GM10266 (cell line): ENCODE results near the gene ZSWIM8.

Experiments
- DNase-seq: peaks from one replicate; pipeline ENCODE4 v3.0.0; 2012; ENCODE audit errors: extremely low spot score
- CTCF ChIP-seq: IDR thresholded peaks from 2 replicates; pipeline ENCODE4 v1.5.1; 2012; ENCODE audit warnings: mild to moderate bottlenecking, low read depth; ENCODE audit not compliant: control insufficient read depth, insufficient read depth; ENCODE audit errors: missing control alignments

The ZSWIM8 gene

GRCh38 chr10:73798927-73799560 lies 13.6 kb downstream of the ZSWIM8 start:
- DNase-seq: no peak
- no peak for TF ChIP-seq CTCF

GRCh38 chr10:73799899-73800559 lies 14.6 kb downstream of the ZSWIM8 start:
- no peak for TF ChIP-seq CTCF
- DNase-seq: no peak

- DNase-seq: no peak
- TF ChIP-seq CTCF: no peak
Observed at GRCh38 chr10:73800560-73801252, 15.3 kb downstream of the ZSWIM8 start.

GRCh38 chr10:73801253-73801590 lies 15.8 kb downstream of the ZSWIM8 start:
- TF ChIP-seq CTCF: no peak
- no peak for DNase-seq

- TF ChIP-seq CTCF: no peak
- no peak for DNase-seq
Observed at GRCh38 chr10:73802276-73802991, 17.0 kb downstream of the ZSWIM8 start.

- TF ChIP-seq CTCF: no peak
- peak; percentile 87 for DNase-seq
Observed at GRCh38 chr10:73803680-73804286, 18.4 kb downstream of the ZSWIM8 start.
